Upper lobe of left lung (tissue), 6 donors: Measurements from ENCODE around the gene NKX6-2. TPM values are rescaled to one million over a fixed set of nuclear protein-coding genes. Genes with fewer than 3 reads are reported as not detected.
"Not testable (repeated sequence)": the region's sequence is repeated elsewhere in the genome, so short reads cannot be mapped to it uniquely, and the experiment has no call there.

ENCODE experiments used
- ATAC-seq, 2 donors: fragments of 200-7000 bp; cut with Tn5 transposase; one replicate each; pipeline ENCODE4 v1.9.1; 2022; ENCODE audit warnings: mild to moderate bottlenecking in 2 of 2, moderate library complexity in 2 of 2; ENCODE audit not compliant: low FRiP score in 2 of 2
- DNase-seq, 2 donors: peaks; one replicate each; pipeline ENCODE4 v3.0.0-alpha.2; 2019 to 2020
- H3K27ac ChIP-seq, 4 donors: fragments of 200-600 bp; sonication (generic); one replicate each; pipeline ENCODE4 v1.5.1; 2016 to 2019
- H3K27me3 ChIP-seq, 4 donors: fragments of 200-600 bp; sonication (generic); one replicate each; pipeline ENCODE4 v1.5.1; 2017 to 2019
- H3K36me3 ChIP-seq, 4 donors: fragments of 200-600 bp; sonication (generic); one replicate each; pipeline ENCODE4 v1.5.1; 2016 to 2019
- H3K4me1 ChIP-seq, 4 donors: fragments of 200-600 bp; sonication (generic); one replicate each; pipeline ENCODE4 v1.5.1; 2018 to 2019
- H3K4me3 ChIP-seq, 4 donors: fragments of 200-600 bp; sonication (generic); one replicate each; pipeline ENCODE4 v1.5.1; 2017 to 2019; ENCODE audit warnings: mild to moderate bottlenecking in 2 of 4, moderate library complexity in 1 of 4
- H3K9me3 ChIP-seq, 4 donors: fragments of 200-600 bp; sonication (generic); one replicate each; pipeline ENCODE4 v1.5.1; 2018 to 2019
- EP300 ChIP-seq, 4 donors: sonication (generic); formaldehyde crosslinking; IDR thresholded peaks; one replicate each; pipeline ENCODE4 v1.5.1; 2017; ENCODE audit warnings: antibody characterized with exemption in 4 of 4, control low read depth in 2 of 4
- POLR2A ChIP-seq, 4 donors: fragments of 450-650 bp; IDR thresholded peaks; one replicate each; pipeline ENCODE4 v1.5.1; 2016 to 2017; ENCODE audit warnings: antibody characterized with exemption in 4 of 4, mild to moderate bottlenecking in 2 of 4
- POLR2AphosphoS5 ChIP-seq, 2 donors: sonication (generic); formaldehyde crosslinking; IDR thresholded peaks; one replicate each; pipeline ENCODE4 v1.5.1; 2017; ENCODE audit warnings: antibody characterized with exemption in 2 of 2
- WGBS, 2 donors: methylation state at CpG; one replicate each; pipeline ENCODE4 v1.1.5; 2017 to 2018; 5-methylcytosine and 5-hydroxymethylcytosine counted together
- total RNA-seq, 6 donors: library from RNA; depleted of rRNA in 4 of 6; stranded (reverse); fragments of >200 nt in 4 of 6; gene quantifications; one replicate each; pipeline versions ENCODE4 v1.1.0 to v1.2.1, GENCODE V29; 2016 to 2021
- TF ChIP-seq, protein P1 (sequence below), 6 experiments: fragments of 450-650 bp in 4 of 6; fragments of 200-600 bp in 2 of 6; sonication (generic) in 2 of 6; IDR thresholded peaks; one replicate each; pipeline ENCODE4 v1.5.1; 2016 to 2019; ENCODE audit warnings: antibody characterized with exemption in 6 of 6
- donor health status: DM: no; HTN: no; CAD: no; lungs with moderate emphysema.
- donor health status: DM: no; HTN: yes; CAD: no; lungs with severe emphysema.

NKX6-2 gene
- total RNA-seq, 6 donors from 2014 or later, result not detected

- Histone ChIP-seq H3K4me1 (no peaks in the 10 kb centered on the region), H3K9me3 (peaks cover 0 to 6% (median 3%) of the 10 kb centered on the region in 4 donors), H3K36me3 (no peaks in the 10 kb centered on the region), H3K27ac (no peak overlapping the region), H3K4me3 (no peak overlapping the region), H3K27me3 (no peaks in the 10 kb centered on the region)
- 90 to 96% methylated on average over 4 to 7 of the region's 15 CpGs for WGBS, 2 donors
- TF ChIP-seq, protein P1, sequence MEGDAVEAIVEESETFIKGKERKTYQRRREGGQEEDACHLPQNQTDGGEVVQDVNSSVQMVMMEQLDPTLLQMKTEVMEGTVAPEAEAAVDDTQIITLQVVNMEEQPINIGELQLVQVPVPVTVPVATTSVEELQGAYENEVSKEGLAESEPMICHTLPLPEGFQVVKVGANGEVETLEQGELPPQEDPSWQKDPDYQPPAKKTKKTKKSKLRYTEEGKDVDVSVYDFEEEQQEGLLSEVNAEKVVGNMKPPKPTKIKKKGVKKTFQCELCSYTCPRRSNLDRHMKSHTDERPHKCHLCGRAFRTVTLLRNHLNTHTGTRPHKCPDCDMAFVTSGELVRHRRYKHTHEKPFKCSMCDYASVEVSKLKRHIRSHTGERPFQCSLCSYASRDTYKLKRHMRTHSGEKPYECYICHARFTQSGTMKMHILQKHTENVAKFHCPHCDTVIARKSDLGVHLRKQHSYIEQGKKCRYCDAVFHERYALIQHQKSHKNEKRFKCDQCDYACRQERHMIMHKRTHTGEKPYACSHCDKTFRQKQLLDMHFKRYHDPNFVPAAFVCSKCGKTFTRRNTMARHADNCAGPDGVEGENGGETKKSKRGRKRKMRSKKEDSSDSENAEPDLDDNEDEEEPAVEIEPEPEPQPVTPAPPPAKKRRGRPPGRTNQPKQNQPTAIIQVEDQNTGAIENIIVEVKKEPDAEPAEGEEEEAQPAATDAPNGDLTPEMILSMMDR (IDR thresholded peaks at IDR 0.05), result no peak
- no peak for TF ChIP-seq EP300 (IDR thresholded peaks at IDR 0.05)
- TF ChIP-seq POLR2AphosphoS5 (IDR thresholded peaks at IDR 0.05), result no peak
- TF ChIP-seq POLR2A (IDR thresholded peaks at IDR 0.05), result no peak
- DNase-seq, result peak in 1 of 2 donors; percentile 59
- no peak for ATAC-seq
Observed at GRCh38 chr10:132798876-132799275, 12.9 kb upstream of the NKX6-2 start.

DNA sequence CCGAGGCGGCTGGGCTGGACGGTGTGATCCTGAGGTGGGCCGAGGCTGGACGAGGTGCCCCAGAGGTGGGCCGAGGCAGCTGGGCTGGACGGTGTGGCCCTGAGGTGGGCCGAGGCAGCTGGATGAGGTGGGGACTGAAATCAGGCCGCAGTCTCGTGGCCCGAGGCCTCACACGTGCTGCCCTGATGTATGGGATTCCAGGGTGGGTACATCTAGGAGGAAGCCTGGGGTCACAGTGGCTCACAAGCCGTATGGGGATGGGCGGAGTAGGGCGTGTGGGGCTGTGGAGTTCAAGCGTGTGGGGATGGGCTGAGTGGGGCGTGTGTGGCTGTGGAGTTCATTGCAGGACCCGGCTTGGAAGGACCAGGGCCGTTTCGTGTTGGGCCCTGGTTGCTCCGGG lies 12.5 kb upstream of the NKX6-2 start:
- Histone ChIP-seq H3K27ac (no peak overlapping the region), H3K4me1 (no peaks in the 10 kb centered on the region), H3K4me3 (no peak overlapping the region), H3K36me3 (no peaks in the 10 kb centered on the region), H3K9me3 (peaks cover 0 to 6% (median 3%) of the 10 kb centered on the region in 4 donors), H3K27me3 (no peaks in the 10 kb centered on the region)
- DNase-seq (peak in 1 of 2 donors; percentile 78), ATAC-seq (no peak)
- WGBS, 2 donors, result 84 to 91% methylated on average over 13 to 20 of the region's 21 CpGs
- TF ChIP-seq, protein P1 (IDR thresholded peaks at IDR 0.05), result no peak
- no peak for TF ChIP-seq EP300 (IDR thresholded peaks at IDR 0.05)
- TF ChIP-seq POLR2A (IDR thresholded peaks at IDR 0.05), result no peak

- not testable (repeated sequence) for H3K36me3 ChIP-seq, ATAC-seq, H3K27me3 ChIP-seq, H3K9me3 ChIP-seq, H3K4me3 ChIP-seq, H3K27ac ChIP-seq, H3K4me1 ChIP-seq
- peak in 1 of 2 donors; percentile 70 for DNase-seq
- WGBS, 2 donors, result 88 to 90% methylated on average over 26 to 27 of the region's 32 CpGs
Observed at GRCh38 chr10:132797986-132798385, 12.0 kb upstream of the NKX6-2 start.

- no peak overlapping the region for H3K27ac ChIP-seq
- no peaks in the 10 kb centered on the region for H3K4me1 ChIP-seq
- DNase-seq (peak in 1 of 2 donors; percentile 64), ATAC-seq (no peak)
- WGBS, 2 donors, result 81 to 89% methylated on average over 5 to 21 of the region's 21 CpGs
- no peaks in the 10 kb centered on the region for H3K27me3 ChIP-seq
- peaks cover 0 to 3% (median 1%) of the 10 kb centered on the region in 4 donors for H3K9me3 ChIP-seq
- TF ChIP-seq EP300 (IDR thresholded peaks at IDR 0.05), result no peak
- no peak for TF ChIP-seq POLR2AphosphoS5 (IDR thresholded peaks at IDR 0.05)
- no peak for TF ChIP-seq POLR2A (IDR thresholded peaks at IDR 0.05)
- no peak overlapping the region for H3K4me3 ChIP-seq
- no peaks in the 10 kb centered on the region for H3K36me3 ChIP-seq
Observed at GRCh38 chr10:132796846-132797245, 10.9 kb upstream of the NKX6-2 start.

GRCh38 chr10:132793871-132794849 lies 8.2 kb upstream of the NKX6-2 start:
- ATAC-seq, result no peak
- no peak overlapping the region for H3K27ac ChIP-seq
- peaks cover 0 to 9% (median 3%) of the 10 kb centered on the region in 4 donors for H3K27me3 ChIP-seq
- TF ChIP-seq EP300 (IDR thresholded peaks at IDR 0.05) (no peak), POLR2AphosphoS5 (IDR thresholded peaks at IDR 0.05) (no peak), POLR2A (IDR thresholded peaks at IDR 0.05) (no peak)
- TF ChIP-seq, protein P1 (IDR thresholded peaks at IDR 0.05), result no peak
- no peak overlapping the region for H3K4me3 ChIP-seq
- peak in 1 of 2 donors; percentile 82 for DNase-seq
- H3K9me3 ChIP-seq, result no peaks in the 10 kb centered on the region
- H3K4me1 ChIP-seq, result no peaks in the 10 kb centered on the region
- H3K36me3 ChIP-seq, result no peaks in the 10 kb centered on the region
- 66 to 74% methylated on average over 19 to 39 of the region's 57 CpGs for WGBS, 2 donors
